Cerebellar nuclear complex (tissue), 1 donor: Measurements from ENCODE around the gene LHX4.
"Not testable (repeated sequence)": the region's sequence is repeated elsewhere in the genome, so short reads cannot be mapped to it uniquely, and the experiment has no call there.

Source experiments
- DNase-seq, 2 experiments: peaks; one replicate each; lab custom pipeline; 2025; lab: John Stamatoyannopoulos, UW

LHX4 gene

DNA sequence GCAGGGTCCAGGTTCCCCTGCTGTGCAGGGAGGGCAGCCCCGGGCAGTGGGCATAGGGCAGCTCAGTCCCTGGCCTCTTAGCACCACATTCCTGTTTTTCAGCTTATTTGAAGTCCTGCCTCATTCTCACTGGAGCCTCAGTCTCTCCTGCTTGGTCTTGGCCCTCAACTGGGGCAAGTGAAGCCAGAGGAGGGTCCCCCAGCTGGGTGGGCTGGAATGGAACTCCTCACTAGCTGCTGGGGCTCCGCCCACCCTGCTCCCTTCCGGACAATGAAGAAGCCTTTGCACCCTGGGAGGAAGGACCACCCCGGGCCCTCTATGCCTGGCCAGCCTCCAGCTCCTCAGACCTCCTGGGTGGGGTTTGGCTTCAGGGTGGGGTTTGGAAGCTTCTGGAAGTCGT lies 32.8 kb upstream of the LHX4 start:
- DNase-seq = no peak

DNA sequence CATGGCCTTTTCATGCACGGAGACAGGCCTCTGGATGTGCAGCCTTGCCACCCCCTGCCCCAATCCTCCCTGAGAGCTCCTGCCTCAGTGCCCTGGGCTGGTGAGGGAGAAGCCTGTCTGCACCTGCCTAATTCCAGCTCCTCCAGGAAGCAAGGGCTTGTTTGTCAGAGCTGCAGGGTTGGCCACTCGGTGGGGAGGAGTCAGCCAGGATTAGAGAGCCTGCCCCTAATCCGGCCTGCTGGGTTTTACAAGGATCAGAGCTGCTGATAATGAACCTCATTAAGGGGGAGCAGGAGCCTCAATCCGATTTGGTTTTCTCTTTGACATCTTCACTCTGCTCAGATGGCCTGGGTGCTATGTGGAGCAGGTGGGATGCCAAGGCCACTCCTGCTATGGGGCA lies 31.9 kb upstream of the LHX4 start:
- DNase-seq = no peak

DNA sequence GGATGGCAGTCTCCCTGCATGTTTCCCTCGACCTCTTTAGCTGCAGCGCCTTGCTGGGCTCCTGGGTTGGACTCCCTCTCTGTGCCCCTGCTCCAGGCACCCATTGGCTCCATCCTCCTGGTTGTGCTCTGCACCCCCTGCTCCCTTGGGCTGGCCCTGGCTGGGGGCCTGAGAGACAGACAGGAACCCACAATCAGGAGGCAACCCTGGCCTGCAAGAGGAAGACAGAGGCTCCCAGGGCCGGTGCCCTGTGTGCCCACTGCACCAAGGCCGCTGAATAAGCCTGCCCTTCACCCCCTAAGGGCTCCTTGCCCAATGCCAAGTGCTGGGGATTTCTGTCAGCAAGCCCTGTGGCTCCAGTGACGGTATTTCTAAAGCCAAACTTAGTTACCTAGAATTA lies 31.5 kb upstream of the LHX4 start:
- DNase-seq = no peak

DNA sequence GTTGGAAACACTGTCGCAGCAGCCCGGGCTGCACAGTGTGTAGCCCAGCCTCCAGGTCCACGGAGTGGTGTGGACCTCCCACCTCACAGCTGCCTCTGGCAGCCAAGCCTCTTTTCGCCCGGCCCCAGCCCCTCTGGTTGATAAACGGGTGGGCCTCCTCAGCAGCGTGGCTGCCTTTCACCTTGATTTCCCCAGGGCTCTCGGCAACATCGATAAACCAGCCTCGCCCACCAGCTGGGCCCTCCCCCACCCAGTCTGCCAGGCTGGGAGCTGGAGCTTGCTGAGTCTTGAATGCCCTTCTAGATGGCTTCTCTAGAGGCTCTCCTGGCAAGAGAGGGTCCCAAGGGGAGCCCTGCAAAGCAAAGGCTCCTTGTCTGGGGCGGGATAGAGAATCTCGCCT lies 31.0 kb upstream of the LHX4 start:
- DNase-seq = no peak

DNA sequence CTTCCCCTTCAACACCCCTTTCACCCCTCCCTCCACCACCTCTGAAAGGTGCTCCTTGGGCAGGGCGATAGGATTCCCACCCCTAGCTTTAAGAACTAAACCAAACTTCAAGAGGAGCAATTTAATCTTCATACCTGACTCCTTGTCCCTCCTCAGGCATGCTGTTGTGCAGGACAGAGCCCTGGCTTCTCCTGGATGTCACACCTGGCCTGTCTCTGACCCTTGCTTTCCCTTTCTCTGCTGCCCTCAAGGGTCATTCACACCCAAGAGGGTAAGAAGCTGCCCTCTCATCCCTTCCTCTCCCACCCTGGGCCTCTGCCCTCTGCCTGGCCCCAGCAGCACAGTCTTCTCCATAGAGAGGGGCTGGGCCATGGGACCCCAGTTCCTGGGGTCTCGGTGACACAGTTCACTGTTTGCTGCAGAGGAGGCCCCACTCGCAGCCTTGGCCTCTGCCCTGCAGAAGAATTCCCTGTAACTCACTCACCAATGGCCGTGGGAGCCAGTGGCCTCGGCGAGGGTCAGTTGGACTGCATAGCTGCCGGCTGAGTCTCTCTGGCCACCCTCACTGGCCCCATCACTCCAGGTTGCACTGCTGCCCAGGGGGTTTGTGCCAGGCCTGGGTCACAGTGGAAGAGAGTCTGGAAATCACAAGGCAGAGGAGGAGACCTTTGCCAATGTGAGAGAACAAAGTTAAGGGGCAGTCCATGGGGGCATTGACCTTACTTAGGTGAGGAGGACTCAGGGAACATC lies 28.4 kb upstream of the LHX4 start:
- DNase-seq = no peak

DNA sequence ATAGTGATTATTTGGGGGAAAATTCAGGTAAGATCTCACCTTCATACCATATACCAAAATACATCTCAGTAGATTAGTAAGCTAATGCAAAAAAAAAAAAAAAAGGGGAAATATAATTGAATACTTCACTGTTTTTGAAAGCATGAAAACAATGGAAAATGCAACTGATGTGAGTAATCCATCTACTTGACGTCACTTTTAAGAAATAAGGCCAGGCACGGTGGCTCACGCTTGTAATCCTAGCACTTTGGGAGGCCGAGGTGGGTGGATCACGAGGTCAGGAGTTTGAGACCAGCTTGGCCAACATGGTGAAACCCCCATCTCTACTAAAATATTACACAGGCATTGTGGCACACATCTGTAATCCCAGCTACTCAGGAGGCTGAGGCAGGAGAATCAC lies 27.5 kb upstream of the LHX4 start:
- DNase-seq = not testable (repeated sequence)

DNA sequence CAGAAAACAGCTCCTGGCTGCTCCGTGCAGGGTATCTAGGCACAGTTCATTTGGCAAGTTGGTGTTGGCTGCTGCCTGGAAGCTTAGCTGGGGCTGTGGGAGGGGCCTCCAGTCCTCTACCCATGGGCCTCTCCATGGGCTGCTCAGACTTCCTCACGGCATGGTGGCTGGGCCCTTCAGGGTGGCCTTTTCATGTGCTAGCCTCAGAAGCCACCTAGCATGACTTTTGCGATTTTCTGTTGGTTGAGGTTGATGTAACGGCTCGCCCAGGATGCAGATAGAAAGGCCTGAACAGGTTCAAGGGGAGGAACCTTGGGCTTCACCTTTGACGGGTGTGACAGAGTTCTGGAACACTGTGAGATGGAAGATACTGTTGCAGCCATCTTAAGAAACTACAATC lies 25.8 kb upstream of the LHX4 start:
- no peak for DNase-seq

DNA sequence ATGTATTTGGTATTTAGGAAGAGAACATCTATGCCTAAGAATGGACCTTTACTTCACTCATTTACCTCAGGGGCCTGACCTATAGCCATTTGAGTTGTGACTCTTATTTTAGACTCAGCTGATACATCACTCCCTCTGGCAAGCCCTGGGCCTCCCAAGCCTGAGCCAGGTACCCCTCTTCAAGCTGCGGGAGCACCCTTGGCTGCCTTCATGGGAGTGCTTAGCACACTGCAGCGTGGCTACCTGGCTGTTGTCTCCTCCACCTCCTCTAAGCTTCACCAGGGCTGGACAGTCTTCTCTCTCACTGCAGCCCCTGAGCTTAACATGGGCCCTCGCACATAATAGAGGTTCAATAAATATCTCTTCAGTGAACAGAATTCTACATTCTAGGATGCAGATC lies 23.5 kb upstream of the LHX4 start:
- no peak for DNase-seq

DNA sequence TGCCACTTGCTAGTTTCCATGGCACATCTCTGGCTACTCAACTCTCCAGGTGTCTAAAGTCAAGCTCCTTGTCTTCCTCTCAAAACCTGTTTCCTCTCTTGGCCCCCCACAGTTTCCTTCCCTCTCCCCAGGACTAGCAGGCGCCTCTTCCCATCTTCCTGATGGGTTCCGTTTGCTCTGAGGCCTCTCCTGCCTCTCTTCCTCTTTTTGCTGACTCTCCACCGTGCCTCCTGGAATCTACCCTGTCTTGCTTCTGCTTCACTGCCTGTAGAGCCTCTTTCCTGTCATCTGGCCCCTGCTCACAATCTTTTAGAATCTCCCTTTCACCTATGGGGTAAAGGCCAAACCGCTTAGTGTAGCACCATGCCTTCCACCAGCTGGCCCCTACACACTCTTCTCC lies 21.8 kb upstream of the LHX4 start:
- no peak for DNase-seq

DNA sequence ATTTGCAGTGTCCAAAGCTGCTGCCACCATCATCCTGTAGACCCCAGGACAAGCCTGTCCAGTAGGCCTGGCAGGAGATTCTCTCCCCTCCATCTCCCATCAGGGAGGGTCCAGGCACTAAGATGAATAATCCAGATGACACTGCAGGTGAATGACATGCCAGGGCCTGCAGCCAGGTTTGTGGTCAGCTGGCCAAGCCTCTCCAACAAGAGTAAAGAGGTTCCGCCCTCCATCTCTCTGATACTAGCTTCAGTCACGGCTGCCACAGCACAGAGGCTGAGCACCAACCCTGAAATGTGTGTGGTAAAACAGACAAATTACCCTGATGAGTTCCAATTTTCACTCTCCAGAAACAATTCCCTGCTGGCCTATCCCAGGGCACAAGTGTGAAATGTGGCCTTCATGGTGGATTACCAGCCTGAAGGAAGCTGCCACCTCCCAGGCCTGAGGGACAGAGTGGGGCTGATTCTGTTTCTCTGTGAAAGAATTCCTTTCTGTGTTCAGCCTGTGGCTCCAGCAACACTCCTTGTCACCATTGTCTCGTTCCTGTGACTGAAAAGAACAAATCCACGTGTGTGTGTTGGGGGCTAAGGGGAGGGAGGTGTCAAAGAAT lies 19.9 kb upstream of the LHX4 start:
- no peak for DNase-seq

DNA sequence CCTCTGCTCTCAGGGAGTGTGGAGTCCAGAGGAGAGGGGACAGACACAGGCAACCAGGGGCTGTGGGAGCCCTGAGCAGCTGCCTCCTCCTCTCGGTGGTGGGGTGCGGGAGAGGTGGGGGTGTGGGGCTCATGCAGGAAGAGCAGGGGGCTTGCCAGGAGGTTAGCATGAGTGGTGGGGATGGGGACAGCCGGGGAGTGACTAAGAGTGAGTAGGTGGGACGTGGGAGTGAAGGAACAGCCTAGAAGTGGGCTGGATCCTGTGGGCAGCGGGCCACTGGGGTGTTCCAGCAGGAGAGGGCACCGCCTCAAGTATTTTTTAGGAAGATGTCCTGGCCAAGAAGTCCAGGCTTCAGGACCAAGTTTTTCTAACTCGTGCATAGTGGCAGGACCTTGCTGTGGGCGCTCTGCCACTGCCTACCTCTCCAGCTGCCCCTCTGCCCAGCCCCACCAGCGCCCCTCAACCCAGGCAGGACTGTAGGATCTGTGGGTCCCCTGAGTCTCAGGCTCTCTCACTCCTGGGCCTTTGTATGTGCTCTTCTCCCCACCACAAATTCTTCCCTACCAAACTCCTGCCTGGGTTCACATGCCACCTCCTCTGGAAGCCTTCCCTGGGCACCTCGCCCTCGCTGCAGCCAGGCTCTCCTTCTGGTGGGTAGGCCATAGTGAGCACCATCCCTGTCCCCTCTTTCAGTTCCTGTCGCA lies 18.8 kb upstream of the LHX4 start:
- no peak for DNase-seq

DNA sequence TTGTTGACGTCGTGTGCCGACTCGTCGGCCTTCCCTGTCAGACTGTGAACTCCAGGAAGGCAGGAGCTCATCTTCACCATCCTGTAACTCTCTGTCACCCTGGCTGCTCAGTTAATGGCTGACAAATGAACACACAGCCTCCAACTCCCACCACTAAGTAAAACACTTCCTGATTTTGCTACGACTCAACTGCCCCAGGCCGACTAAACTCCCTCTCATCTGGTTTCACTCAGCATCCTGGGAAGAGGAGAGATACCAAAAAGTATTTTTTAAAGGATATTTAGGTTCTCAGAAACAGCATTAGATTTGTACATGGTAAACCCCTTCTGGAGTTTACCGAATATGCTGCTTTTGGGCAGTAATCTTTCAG lies 18.2 kb upstream of the LHX4 start:
- DNase-seq = no peak

DNA sequence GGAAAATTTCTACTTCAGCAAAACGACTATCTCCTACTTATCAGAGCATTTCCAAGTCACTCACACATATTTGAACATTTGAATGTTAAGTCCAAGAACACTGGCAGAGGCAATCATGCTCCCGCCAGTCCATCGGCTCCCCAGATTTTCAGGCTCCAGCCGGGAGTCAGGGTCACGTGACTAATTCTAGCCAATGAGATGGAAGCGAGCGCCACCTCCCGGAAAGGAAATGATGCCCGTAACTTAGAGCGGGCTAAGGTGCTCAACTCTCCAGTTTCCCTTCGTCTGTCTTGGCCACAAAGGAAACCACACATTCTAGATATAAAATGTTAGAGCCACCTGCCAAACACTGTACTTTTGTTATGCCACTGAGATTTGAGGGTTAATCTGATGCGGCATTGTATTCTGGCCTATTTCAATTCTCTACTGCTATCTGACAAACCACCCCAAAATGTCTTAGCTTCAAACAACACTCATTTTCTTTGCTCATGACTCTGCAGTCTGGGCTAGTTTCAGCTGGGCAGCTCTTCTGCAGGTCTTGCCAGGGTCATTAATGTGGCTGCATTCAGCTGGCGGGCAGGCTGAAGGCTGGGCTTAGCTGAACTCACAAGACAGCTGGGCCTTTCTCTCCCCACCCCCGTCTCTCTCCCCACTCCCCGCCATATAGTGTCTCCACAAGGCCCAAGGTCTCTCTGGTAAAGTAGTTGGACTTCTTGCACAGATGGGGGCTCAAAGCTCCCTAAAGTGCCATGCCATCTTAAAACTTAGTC lies 16.5 kb upstream of the LHX4 start:
- no peak for DNase-seq

DNA sequence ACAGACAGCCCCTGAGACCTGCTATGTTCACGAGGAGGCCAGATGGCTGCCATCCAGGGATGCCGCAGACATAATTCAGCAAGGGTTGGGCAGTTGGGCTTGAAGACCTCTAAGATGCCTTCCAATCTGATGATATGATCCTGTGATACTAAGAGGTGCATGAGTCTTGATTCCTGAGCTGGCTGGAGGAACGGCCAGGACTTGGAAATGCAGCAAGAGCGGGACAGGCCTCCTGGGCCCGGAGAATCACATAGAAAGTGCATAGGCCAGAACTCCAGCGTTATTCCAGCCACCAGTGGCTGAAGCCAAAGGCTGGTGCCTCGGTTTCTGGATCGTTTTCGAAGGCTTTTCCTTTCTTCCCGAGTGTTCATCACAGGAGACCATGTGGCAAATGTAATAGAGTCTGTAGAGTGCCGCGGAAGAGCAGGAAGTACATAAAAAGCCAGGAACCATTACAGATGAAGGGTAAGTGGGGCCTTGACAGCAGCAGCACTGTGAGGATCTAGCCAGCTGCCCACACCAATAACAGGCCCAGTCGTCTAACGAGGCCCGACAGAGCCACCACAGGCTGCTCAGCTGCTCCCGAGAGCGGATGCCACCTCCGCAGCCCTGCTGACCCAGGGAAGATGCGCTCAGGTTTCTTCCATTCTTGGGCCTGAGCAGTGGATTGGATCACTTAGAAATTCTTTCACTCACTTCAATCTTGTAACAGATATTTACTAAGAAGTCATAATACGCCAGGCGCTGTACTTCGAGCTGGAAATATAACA lies 14.0 kb upstream of the LHX4 start:
- no peak for DNase-seq

DNA sequence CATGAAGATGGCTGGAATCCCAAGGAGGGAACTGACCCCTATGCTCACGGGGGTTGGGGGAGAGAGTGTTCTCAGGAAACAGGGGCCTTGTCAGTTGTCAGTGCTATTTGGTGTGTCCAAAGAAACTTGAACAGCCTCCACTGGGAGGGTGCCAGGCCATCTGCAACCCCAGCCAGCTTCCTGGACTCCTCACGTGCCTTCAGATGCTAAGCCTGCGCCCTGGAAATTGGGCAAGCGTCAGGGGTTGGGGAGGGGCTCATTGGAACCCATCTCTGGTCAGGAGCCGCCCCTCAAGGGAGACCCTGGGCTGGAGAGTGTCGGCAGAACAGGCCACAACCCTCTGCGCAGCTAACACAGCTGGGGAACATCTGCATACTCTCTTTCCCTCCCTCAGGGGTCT lies 13.1 kb upstream of the LHX4 start:
- DNase-seq = no peak

DNA sequence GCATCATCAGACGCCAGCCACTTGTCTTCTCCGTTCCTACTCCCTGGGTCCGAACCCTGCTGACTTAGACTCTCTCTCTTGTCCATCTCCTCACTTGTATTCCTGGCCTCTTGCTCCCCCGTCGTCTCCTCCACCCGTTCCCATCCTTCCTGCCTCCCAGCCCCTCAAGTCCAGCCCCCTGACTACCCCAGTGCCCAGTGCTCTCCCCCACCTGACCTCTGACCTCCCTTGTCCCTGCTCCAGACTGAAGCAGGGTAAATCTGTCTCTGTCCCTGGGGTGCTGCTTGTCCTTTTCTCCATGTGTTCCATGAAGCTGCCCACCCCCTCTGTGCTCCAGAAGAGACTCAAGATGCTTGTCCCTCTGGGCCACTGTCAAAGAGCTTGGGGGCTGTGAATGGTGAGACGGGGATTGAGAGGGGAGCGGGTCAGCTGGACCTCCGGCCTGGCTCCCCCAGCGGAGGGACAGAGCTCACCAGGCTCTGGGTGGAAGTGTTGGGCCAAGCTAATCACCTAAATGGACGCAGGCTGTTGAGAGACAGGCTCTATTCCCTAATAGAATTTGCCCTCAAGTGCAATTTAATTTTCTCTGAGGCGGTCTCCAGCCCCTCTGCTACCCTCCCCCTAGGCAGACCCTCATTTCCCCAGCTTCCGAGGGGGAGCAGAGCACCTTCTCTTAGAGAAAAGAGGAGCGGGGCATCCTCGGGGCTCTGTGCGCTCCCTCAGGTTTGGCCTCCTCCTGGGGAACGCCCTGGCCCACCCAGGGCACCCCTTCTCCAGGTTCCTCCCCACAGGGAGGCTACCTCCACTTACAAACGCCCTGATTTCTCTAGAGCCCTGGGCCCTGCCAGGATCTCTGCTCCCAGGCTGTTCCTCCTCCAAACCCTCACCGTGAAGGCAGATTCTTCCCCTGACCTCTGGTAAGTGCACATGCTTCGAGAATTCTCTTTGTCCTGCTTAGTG lies 11.0 kb upstream of the LHX4 start:
- no peak for DNase-seq

DNA sequence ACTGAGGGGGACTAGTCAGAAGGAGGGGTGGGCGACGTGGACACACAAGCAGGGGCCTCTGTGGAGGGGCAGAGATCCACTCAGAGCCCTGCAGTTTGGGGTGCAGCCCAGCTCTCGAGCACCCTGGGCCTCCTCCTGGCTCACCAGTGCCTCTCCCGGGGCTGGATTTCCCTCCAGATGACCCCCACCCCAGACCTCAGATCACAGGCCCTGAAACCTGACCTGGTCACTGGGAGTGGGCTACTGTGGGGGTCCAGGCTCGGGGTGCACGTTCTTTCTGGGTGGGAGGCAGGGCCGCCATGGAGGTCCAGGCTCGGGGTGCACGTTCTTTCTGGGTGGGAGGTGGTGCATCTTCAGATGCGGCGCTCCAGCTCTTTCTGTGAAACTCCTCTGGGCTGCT lies 10.3 kb upstream of the LHX4 start:
- DNase-seq = no peak

DNA sequence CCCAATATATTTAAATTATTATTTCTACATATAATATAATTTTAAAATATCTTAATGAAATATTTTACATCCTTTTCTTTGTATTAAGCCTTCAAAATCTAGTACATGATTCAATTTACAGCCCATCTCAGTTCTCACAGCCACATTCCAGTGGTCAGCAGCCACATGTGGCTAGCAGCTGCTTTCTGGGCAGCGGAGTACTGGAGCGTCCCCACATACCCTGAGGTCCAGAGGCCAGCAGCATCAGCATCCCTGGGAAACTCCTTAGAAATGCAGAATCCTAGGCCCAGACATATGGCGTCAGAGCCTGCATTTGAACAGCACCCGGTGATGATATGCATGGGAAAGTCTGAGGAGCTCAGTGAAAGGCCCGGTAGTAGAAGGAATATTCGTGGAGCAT lies 8.6 kb upstream of the LHX4 start:
- DNase-seq = no peak

DNA sequence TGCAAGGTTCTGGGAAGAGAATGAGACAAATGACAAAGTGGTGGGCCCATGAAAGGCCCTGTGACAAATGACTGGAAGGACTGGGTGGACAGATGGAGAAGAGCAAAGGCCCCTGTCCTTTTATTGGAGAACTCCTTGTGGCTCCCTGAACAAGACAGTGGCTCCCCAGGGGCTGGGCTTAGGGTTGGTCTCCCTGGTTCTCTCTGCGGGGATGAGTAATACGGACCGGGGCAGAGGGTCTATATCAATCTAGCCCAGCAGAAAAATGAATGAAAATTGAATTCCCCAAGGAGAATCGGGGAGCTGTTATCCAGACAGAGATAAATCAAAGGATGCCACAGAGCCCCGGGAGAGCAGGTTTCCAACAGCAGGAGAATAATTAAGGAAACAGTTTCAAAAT lies 5.2 kb upstream of the LHX4 start:
- no peak for DNase-seq

DNA sequence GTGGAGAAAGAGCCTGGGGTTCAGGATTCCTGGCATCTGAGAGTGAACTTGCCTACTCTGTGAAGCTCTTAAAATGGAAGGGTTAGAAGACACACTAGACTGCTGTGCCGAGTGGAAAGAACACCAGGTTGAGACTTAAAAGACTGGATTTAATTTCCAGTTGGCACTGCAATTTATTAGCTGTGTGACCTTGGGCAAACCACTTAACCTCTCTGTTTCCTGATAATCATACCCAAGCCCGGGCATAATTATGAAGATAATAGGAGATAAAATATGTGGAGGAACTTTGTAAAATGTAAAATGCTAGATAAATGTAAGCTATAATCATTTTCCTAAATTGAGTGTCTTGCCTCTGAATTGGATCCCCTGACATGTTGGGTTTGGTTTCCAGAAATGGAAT lies 4.7 kb upstream of the LHX4 start:
- no peak for DNase-seq
